Neutrophil (primary cell): ENCODE measurements around the gene ARL6IP5.

Source experiments
- H3K27ac ChIP-seq: fragments of 200-600 bp; sonication (generic); 2 replicates; pipeline ENCODE4 v1.5.1; 2016; ENCODE audit warnings: mild to moderate bottlenecking, moderate library complexity
- H3K27me3 ChIP-seq: fragments of 200-600 bp; sonication (generic); 2 replicates; pipeline ENCODE4 v1.6.0; 2016; ENCODE audit warnings: mild to moderate bottlenecking
- H3K36me3 ChIP-seq: fragments of 200-600 bp; sonication (generic); 2 replicates; pipeline ENCODE4 v1.5.1; 2017
- H3K4me1 ChIP-seq, 2 experiments: fragments of 200-600 bp in 1 of 2; sonication (generic) in 1 of 2; 1 replicate in 1 of 2; 2 replicates in 1 of 2; pipeline versions ENCODE4 v1.5.1 to v1.6.1; 2013 to 2016; ENCODE audit warnings: low read depth in 1 of 2, low read length in 1 of 2, mild to moderate bottlenecking in 1 of 2, moderate library complexity in 1 of 2; ENCODE audit not compliant: control insufficient read depth in 1 of 2, insufficient read depth in 1 of 2
- H3K4me3 ChIP-seq, 2 experiments: fragments of 200-600 bp in 1 of 2; sonication (generic) in 1 of 2; 1 replicate in 1 of 2; 2 replicates in 1 of 2; pipeline ENCODE4 v1.5.1; 2013 to 2016; ENCODE audit warnings: low read depth in 1 of 2, low read length in 1 of 2, mild to moderate bottlenecking in 1 of 2, moderate library complexity in 1 of 2
- H3K9me3 ChIP-seq: fragments of 200-600 bp; sonication (generic); 2 replicates; pipeline ENCODE4 v1.5.1; 2016
- CTCF ChIP-seq: fragments of 200-600 bp; sonication (generic); IDR thresholded peaks from 2 replicates; pipeline ENCODE4 v1.5.1; 2016; ENCODE audit warnings: antibody characterized with exemption

The ARL6IP5 gene

GRCh38 chr3:69126216-69126615 is 41.5 kb downstream of the ARL6IP5 start:
- Histone ChIP-seq H3K27me3 (no peaks in the 10 kb centered on the region), H3K4me3 (no peak overlapping the region), H3K36me3 (no peaks in the 10 kb centered on the region), H3K4me1 (peaks cover 3 to 19% of the 10 kb centered on the region in 2 experiments), H3K9me3 (no peaks in the 10 kb centered on the region), H3K27ac (no peak overlapping the region)
- no peak for TF ChIP-seq CTCF

GRCh38 chr3:69126999-69127398 is 42.3 kb downstream of the ARL6IP5 start:
- H3K36me3 ChIP-seq, result no peaks in the 10 kb centered on the region
- H3K9me3 ChIP-seq, result no peaks in the 10 kb centered on the region
- no peaks in the 10 kb centered on the region for H3K27me3 ChIP-seq
- H3K4me3 ChIP-seq, result no peak overlapping the region
- H3K27ac ChIP-seq, result no peak overlapping the region
- TF ChIP-seq CTCF, result no peak
- H3K4me1 ChIP-seq, result peaks cover 3 to 12% of the 10 kb centered on the region in 2 experiments

- H3K4me1 ChIP-seq, result peaks cover 3 to 12% of the 10 kb centered on the region in 2 experiments
- TF ChIP-seq CTCF, result no peak
- H3K27ac ChIP-seq, result no peak overlapping the region
- no peaks in the 10 kb centered on the region for H3K27me3 ChIP-seq
- H3K36me3 ChIP-seq, result no peaks in the 10 kb centered on the region
- no peaks in the 10 kb centered on the region for H3K9me3 ChIP-seq
- H3K4me3 ChIP-seq, result no peak overlapping the region
Observed at GRCh38 chr3:69128509-69128908, 43.8 kb downstream of the ARL6IP5 start.

- no peak for TF ChIP-seq CTCF
- no peaks in the 10 kb centered on the region for H3K27me3 ChIP-seq
- H3K4me1 ChIP-seq, result peaks cover 3 to 12% of the 10 kb centered on the region in 2 experiments
- no peaks in the 10 kb centered on the region for H3K36me3 ChIP-seq
- no peak overlapping the region for H3K4me3 ChIP-seq
- no peaks in the 10 kb centered on the region for H3K9me3 ChIP-seq
- no peak overlapping the region for H3K27ac ChIP-seq
Observed at GRCh38 chr3:69129531-69129930, 44.8 kb downstream of the ARL6IP5 start.

- Histone ChIP-seq H3K27me3 (no peaks in the 10 kb centered on the region), H3K4me1 (peaks cover 3 to 12% of the 10 kb centered on the region in 2 experiments), H3K27ac (no peak overlapping the region), H3K36me3 (no peaks in the 10 kb centered on the region), H3K4me3 (no peak overlapping the region), H3K9me3 (no peaks in the 10 kb centered on the region)
- no peak for TF ChIP-seq CTCF
Observed at GRCh38 chr3:69130689-69131088, 46.0 kb downstream of the ARL6IP5 start.

- H3K27ac ChIP-seq, result no peak overlapping the region
- no peaks in the 10 kb centered on the region for H3K4me1 ChIP-seq
- no peak overlapping the region for H3K4me3 ChIP-seq
- H3K36me3 ChIP-seq, result no peaks in the 10 kb centered on the region
- peaks cover 3% of the 10 kb centered on the region for H3K27me3 ChIP-seq
- no peak for TF ChIP-seq CTCF
- no peaks in the 10 kb centered on the region for H3K9me3 ChIP-seq
Observed at GRCh38 chr3:69137005-69137404, 52.3 kb downstream of the ARL6IP5 start.
